Measurements from ENCODE around the gene NEK1. TPM values are rescaled to one million over a fixed set of nuclear protein-coding genes. Genes with fewer than 3 reads are reported as not detected.
"Not testable (repeated sequence)": the region's sequence is repeated elsewhere in the genome, so short reads cannot be mapped to it uniquely, and the experiment has no call there.

The NEK1 gene
- total RNA-seq, 4 donors from 2014 or later = 15.5 to 31.2 (median 20.3) TPM

DNA sequence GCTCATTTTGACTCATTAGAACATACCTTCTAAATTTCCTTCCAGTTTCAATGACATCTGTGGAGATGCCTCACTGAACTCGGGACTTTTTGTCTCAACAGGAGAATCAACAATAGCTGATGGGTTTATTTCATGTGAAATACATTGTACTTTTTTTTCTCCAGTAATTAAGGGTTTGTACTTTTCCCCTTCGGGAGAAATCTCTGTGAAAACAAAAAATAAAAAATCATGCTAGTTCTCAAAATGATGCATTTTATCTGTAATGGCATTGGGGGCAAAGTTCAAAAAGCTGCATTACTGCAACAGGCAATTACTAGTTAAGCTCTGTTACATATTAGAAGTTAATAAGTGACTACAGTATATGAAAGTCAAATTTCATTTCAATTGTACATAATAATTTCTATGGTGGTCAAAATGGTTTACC, 174.3 kb downstream of the NEK1 start:
- intact Hi-C loops (cut with DNase I) = no loop called here
- Histone ChIP-seq H3K36me3 (no peaks in the 10 kb centered on the region), H3K4me1 (peaks cover 19 to 20% of the 10 kb centered on the region in 2 donors), H3K27ac (peak overlapping the region in 1 of 3 donors; percentile 46), H3K9me3 (no peaks in the 10 kb centered on the region), H3K4me3 (replicated peaks in 1 of 3) (no peak overlapping the region), H3K27me3 (no peaks in the 10 kb centered on the region)
- WGBS, 2 donors = 81 to 84% methylated on average over 2 of the region's 2 CpGs
- no peak for DNase-seq
- no peak for TF ChIP-seq POLR2A (IDR thresholded peaks at IDR 0.05)
- TF ChIP-seq, protein P1, sequence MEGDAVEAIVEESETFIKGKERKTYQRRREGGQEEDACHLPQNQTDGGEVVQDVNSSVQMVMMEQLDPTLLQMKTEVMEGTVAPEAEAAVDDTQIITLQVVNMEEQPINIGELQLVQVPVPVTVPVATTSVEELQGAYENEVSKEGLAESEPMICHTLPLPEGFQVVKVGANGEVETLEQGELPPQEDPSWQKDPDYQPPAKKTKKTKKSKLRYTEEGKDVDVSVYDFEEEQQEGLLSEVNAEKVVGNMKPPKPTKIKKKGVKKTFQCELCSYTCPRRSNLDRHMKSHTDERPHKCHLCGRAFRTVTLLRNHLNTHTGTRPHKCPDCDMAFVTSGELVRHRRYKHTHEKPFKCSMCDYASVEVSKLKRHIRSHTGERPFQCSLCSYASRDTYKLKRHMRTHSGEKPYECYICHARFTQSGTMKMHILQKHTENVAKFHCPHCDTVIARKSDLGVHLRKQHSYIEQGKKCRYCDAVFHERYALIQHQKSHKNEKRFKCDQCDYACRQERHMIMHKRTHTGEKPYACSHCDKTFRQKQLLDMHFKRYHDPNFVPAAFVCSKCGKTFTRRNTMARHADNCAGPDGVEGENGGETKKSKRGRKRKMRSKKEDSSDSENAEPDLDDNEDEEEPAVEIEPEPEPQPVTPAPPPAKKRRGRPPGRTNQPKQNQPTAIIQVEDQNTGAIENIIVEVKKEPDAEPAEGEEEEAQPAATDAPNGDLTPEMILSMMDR (IDR thresholded peaks at IDR 0.05) = no peak

DNA sequence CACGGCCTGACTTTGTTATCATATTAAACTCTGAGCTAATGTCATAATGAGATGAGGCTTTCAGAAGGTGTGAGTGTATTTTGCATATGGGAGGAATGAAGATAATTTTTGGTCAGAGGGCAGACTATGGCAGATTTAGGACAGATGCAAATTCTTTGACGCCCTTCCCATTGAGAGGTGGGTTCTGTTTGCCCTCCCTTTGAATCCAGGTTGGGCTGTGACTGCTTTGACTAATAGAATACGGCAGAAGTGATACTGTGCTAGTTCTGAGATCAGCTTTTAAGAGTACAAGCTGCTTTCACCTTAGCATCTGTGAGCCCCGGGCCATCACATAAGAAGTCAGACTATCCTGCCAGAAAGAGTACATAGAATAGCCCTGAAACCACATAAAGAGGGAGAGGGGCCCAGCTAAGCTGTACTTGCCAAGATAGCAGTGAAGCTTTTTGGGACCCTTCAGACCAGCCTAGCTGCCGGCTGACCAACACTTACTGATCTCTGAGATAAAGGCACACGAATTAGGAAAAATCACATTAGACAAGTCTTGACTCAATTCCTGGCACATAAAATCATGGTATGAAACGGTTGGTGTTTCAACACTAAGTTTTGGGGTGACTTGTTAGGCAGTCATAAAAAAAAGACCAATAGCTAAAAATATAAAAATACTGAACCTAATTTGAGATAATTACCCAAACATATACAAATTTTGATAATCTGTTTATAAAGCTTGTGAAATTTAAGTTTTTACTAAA, 174.9 kb downstream of the NEK1 start:
- Histone ChIP-seq H3K4me1 (peaks cover 19 to 20% of the 10 kb centered on the region in 2 donors), H3K36me3 (no peaks in the 10 kb centered on the region), H3K4me3 (replicated peaks in 1 of 3) (no peak overlapping the region), H3K27ac (no peak overlapping the region), H3K9me3 (no peaks in the 10 kb centered on the region), H3K27me3 (no peaks in the 10 kb centered on the region)
- TF ChIP-seq POLR2A (IDR thresholded peaks at IDR 0.05) = no peak
- TF ChIP-seq, protein P1 (IDR thresholded peaks at IDR 0.05) = no peak
- intact Hi-C loops (cut with DNase I) = no loop called here
- WGBS, 2 donors = 93 to 95% methylated on average over 7 of the region's 7 CpGs
- DNase-seq = no peak

DNA sequence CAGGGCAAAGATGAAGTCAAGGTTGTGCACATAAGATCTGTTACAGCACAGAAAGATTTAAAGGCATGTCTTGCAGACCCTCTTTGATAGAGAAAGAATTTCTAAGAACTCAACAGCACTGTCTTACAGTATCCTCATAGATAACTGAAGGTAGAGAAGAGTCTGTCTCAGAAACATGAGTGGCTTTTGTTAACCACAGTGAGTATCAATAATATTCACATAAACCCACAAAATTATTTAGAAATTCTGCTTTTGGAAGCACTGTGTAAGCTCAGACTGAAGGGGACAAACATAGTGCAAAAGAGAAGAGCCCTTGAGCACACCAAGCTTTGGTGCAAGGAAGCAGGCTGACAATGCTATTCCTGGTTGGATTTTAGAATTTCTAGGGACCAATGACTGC, 175.6 kb downstream of the NEK1 start:
- Histone ChIP-seq H3K27me3 (no peaks in the 10 kb centered on the region), H3K9me3 (no peaks in the 10 kb centered on the region), H3K4me3 (replicated peaks in 1 of 3) (no peak overlapping the region), H3K4me1 (peaks cover 19 to 20% of the 10 kb centered on the region in 2 donors), H3K27ac (no peak overlapping the region), H3K36me3 (no peaks in the 10 kb centered on the region)
- TF ChIP-seq, protein P1 (IDR thresholded peaks at IDR 0.05) = no peak
- no peak for TF ChIP-seq POLR2A (IDR thresholded peaks at IDR 0.05)
- intact Hi-C loops (cut with DNase I) = no loop called here
- no peak for DNase-seq

DNA sequence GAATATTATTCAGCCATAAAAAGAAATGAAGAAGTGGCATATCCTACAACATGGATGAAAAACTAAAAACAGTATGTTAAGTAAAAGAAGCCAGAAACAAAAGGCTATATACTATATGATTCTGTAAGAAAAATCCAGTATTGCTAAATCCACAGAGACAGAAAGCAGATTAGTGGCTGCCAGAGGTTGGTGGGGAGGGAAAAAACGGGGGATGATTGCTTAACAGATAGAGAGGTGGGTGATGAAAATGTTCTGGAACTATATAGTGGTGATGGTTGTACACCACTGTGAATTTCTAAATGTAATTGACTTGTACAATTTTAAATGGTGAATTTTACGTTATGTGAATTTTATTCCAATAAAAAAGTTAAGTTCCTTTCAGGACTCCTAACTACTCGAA, 184.0 kb downstream of the NEK1 start:
- WGBS, 2 donors = 58 to 63% methylated on average over 3 of the region's 3 CpGs
- H3K27ac ChIP-seq = no peak overlapping the region
- H3K27me3 ChIP-seq = no peaks in the 10 kb centered on the region
- intact Hi-C loops (cut with DNase I) = no loop called here
- no peaks in the 10 kb centered on the region for H3K9me3 ChIP-seq
- no peak for DNase-seq
- H3K4me3 ChIP-seq (replicated peaks in 1 of 3) = no peak overlapping the region
- no peaks in the 10 kb centered on the region for H3K36me3 ChIP-seq
- H3K4me1 ChIP-seq = no peaks in the 10 kb centered on the region
- TF ChIP-seq, protein P1 (IDR thresholded peaks at IDR 0.05) = no peak
- TF ChIP-seq POLR2A (IDR thresholded peaks at IDR 0.05) = no peak

DNA sequence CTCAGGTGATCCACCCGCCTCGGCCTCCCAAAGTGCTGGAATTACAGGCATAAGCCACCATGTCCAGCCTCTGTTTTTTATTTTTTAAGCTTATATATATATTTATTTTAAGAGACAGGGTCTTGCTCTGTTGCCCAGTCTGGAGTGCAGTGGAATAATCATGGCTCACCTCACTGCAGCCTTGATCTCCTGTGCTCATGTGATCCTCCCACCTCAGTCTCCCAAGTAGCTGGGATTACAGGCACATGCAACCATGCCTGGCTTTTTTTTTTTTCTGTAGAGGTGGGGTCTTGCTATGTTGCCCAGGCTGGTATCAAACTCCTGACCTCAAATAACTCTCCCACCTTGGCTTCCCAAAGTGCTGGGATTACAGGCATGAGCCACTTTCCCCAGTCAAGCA, 184.7 kb downstream of the NEK1 start:
- H3K4me3 ChIP-seq (replicated peaks in 1 of 3); H3K36me3 ChIP-seq; H3K4me1 ChIP-seq; H3K27me3 ChIP-seq; intact Hi-C loops (cut with DNase I); DNase-seq; H3K27ac ChIP-seq; H3K9me3 ChIP-seq: not testable (repeated sequence)
- 95 to 100% methylated on average over 2 of the region's 2 CpGs for WGBS, 2 donors
